ENCODE results near the gene CLDN19. TPM values are rescaled to one million over a fixed set of nuclear protein-coding genes. Genes with fewer than 3 reads are reported as not detected.

Gene CLDN19
- total RNA-seq, 1 donor from 2014 or later = 2.3 TPM

DNA sequence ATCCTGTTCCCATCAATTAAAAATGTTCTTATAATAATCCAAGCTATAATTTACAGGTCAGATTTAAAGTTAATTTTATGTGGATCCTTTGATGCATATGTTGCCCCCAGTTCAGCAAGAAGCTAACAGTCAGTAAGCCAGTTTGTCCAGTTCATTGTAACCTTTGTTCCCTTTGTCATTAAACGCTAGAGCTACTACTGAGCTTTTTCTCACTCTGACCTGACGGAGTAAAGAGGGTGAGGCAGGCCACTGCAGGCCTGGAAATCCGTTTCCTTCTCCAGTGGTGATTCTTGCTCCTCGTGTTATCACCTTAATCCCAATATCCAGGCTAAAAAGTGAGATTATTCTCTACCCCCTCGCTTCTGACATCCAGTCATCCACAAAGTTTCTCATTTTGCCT lies 47.6 kb downstream of the CLDN19 start:
- Mint-ChIP-seq H3K27me3 (no peaks in the 10 kb centered on the region), H3K9me3 (no peaks in the 10 kb centered on the region), H3K4me1 (ENCODE audit: unreplicated experiment) (peaks cover 51% of the 10 kb centered on the region), H3K27ac (peak overlapping the region; percentile 86), H3K4me3 (peak overlapping the region; percentile 75), H3K36me3 (peaks cover 46% of the 10 kb centered on the region)
- DNase-seq (ENCODE audit: extremely low spot score, unreplicated experiment) = no peak
- TF ChIP-seq, protein P1, sequence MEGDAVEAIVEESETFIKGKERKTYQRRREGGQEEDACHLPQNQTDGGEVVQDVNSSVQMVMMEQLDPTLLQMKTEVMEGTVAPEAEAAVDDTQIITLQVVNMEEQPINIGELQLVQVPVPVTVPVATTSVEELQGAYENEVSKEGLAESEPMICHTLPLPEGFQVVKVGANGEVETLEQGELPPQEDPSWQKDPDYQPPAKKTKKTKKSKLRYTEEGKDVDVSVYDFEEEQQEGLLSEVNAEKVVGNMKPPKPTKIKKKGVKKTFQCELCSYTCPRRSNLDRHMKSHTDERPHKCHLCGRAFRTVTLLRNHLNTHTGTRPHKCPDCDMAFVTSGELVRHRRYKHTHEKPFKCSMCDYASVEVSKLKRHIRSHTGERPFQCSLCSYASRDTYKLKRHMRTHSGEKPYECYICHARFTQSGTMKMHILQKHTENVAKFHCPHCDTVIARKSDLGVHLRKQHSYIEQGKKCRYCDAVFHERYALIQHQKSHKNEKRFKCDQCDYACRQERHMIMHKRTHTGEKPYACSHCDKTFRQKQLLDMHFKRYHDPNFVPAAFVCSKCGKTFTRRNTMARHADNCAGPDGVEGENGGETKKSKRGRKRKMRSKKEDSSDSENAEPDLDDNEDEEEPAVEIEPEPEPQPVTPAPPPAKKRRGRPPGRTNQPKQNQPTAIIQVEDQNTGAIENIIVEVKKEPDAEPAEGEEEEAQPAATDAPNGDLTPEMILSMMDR (conservative IDR thresholded peaks at IDR 0.05) = no peak

DNA sequence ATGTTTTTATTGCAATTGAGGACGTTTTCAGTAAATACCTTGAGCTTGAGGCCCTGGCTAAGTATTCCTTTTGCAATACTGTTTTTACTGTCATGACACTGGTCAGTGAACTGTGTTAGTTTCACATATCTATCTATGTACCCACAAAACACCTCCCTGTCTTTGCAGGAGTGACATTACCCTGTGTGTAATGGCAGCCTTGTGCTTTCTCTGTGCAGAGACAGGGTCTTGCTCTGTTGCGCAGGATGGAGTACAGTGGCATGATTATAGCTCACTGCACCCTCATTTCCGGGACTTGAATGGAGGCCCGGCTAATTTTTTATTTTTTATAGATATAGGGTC lies 48.9 kb downstream of the CLDN19 start:
- H3K4me3 Mint-ChIP-seq = peak overlapping the region; percentile 39
- H3K27ac Mint-ChIP-seq = peak overlapping the region; percentile 37

DNA sequence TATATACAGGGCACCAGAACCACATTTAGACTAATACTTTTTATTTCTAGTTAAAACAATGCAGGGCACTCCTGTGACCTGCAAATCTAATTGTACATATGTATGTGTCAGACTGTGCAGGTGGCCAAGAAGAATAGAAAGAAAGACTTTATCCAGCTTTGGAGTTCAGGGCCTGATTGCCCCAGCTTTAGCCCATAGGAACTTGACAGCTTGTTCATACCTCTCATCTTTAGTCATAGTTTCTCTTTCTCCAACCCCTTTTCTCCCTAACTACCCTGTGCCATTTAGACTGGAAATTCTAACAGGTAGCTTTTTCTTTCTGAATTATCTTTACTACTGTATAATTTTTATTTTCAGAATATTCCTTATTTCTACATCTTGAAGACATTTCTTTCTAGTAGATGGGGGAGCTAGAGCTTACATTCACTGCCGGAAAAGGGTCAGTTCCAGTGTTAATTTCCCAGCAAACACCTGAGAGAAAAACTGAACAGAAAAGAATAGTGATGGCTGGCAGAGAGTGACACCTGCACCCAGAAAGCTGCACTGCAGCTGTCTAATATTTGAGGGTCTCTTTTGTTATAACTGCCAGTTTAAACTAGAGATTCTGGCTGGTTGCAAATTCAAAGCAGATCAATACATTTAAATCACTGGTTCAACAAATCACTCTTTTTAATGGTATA lies 49.4 kb downstream of the CLDN19 start:
- peaks cover 30% of the 10 kb centered on the region for H3K36me3 Mint-ChIP-seq
- H3K27ac Mint-ChIP-seq = peak overlapping the region; percentile 37
- no peak for DNase-seq (ENCODE audit: extremely low spot score, unreplicated experiment)
- peak overlapping the region; percentile 39 for H3K4me3 Mint-ChIP-seq
- H3K4me1 Mint-ChIP-seq (ENCODE audit: unreplicated experiment) = peaks cover 61% of the 10 kb centered on the region
- H3K27me3 Mint-ChIP-seq = no peaks in the 10 kb centered on the region
- TF ChIP-seq, protein P1 (conservative IDR thresholded peaks at IDR 0.05) = no peak
- H3K9me3 Mint-ChIP-seq = no peaks in the 10 kb centered on the region

More for the DNA sequence above, 48.9 kb downstream of the CLDN19 start:
- Mint-ChIP-seq H3K9me3 (no peaks in the 10 kb centered on the region), H3K36me3 (peaks cover 35% of the 10 kb centered on the region), H3K4me1 (ENCODE audit: unreplicated experiment) (peaks cover 57% of the 10 kb centered on the region), H3K27me3 (no peaks in the 10 kb centered on the region)
- no peak for DNase-seq (ENCODE audit: extremely low spot score, unreplicated experiment)
- TF ChIP-seq, protein P1 (conservative IDR thresholded peaks at IDR 0.05) = no peak

DNA sequence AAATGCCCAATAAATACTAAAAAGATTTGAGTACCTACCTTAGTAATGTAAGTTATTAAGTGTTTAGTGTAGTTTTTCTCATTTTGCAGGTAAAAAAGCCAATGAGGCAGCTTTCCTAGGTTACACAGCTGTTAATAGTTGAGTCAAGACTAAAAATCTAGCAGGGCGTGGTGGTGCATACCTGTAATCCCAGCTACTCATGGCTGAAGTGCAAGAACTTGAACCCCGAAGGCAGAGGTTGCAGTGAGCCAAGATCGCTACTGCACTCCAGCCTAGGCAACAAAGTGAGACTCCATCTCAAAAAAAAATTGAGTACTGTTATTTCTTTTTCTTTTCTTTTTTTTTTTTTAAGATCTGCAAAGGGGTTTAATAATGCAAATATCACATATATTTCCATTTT lies 50.1 kb downstream of the CLDN19 start:
- peaks cover 64% of the 10 kb centered on the region for H3K4me1 Mint-ChIP-seq (ENCODE audit: unreplicated experiment)
- TF ChIP-seq, protein P1 (conservative IDR thresholded peaks at IDR 0.05) = no peak
- no peak overlapping the region for H3K4me3 Mint-ChIP-seq
- H3K9me3 Mint-ChIP-seq = no peaks in the 10 kb centered on the region
- peak overlapping the region; percentile 35 for H3K27ac Mint-ChIP-seq
- peaks cover 28% of the 10 kb centered on the region for H3K36me3 Mint-ChIP-seq
- DNase-seq (ENCODE audit: extremely low spot score, unreplicated experiment) = no peak
- no peaks in the 10 kb centered on the region for H3K27me3 Mint-ChIP-seq

DNA sequence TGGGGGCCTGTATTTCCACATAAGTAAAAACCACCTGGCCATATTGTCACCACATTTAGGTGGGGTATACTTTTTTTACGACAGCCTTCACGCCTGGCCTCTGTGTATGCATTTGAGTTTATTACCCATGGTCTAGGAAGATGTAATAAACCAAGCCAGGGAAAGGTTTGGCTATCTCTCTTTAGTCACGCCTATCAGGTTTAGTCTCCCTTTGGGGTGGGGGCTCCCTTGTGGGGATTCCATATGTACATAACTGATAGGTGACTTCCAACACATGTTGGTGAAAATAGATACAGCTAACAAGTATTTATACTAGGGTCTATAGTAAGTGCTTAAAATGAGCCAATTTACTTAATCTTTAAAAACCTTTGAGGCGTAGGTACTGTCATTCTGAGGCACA lies 53.6 kb downstream of the CLDN19 start:
- Mint-ChIP-seq H3K36me3 (peaks cover 29% of the 10 kb centered on the region), H3K27me3 (no peaks in the 10 kb centered on the region), H3K27ac (no peak overlapping the region), H3K4me1 (ENCODE audit: unreplicated experiment) (peaks cover 56% of the 10 kb centered on the region), H3K4me3 (peak overlapping the region; percentile 62), H3K9me3 (no peaks in the 10 kb centered on the region)
- DNase-seq (ENCODE audit: extremely low spot score, unreplicated experiment) = no peak
- TF ChIP-seq, protein P1 (conservative IDR thresholded peaks at IDR 0.05) = no peak
